NCI-H1930 (cell line): ENCODE results near the gene DZIP1.
"Not testable (repeated sequence)": the region's sequence is repeated elsewhere in the genome, so short reads cannot be mapped to it uniquely, and the experiment has no call there.

Source experiments
- DNase-seq, 2 experiments: peaks; one replicate each; lab custom pipeline; 2025; lab: John Stamatoyannopoulos, UW

DZIP1 gene

DNA sequence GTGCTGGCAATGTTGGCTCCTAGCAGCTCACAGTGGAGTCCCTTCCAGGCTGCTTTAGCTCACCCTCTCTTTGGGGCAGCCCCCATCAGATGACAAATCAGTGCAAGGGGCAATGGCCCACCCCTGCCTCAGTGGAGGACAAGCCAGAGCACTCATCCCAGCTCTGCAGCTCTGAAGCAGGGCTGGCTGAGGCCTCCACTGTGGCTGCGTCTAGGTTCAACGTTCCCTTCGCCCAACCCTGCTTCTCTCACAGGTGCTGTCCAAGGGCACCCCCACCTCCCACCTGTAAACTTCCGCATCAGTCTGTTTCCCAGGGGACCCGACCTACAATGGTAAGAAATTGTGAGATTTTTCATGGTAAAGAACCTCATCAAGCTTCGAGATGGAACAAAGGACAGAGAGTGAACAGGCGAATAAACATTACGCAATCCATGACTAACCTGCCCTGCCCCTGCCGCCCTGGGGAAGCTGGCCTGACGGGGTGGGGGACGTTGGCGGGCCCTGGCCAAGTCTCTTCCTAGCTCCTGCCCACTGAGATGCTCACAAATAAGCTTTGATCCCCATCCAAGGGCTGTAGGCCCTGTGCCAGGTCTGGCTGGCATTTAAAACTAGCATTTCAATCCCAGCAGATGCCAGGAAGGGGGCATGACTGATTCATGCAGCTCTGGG is 40.5 kb downstream of the DZIP1 start:
- DNase-seq, result no peak

DNA sequence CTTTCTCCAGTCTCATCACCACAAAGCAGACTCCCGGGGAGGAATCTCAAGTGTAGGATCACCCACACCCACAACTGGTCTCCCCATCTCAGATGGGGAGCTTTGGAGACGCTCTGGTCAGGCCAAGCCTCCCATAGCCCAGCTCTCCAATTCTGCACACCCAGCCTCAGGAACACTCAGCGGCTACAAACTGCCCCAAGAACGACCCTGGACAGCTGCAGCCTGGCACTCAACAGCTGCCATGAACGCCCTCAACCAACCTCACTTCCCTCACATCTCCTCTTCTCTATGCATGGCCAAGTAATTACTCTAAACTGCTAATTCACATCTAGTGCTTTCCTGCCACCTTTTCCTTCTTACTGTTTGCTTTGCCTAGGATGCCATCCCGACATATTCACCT is 42.6 kb downstream of the DZIP1 start:
- DNase-seq, result no peak

DNA sequence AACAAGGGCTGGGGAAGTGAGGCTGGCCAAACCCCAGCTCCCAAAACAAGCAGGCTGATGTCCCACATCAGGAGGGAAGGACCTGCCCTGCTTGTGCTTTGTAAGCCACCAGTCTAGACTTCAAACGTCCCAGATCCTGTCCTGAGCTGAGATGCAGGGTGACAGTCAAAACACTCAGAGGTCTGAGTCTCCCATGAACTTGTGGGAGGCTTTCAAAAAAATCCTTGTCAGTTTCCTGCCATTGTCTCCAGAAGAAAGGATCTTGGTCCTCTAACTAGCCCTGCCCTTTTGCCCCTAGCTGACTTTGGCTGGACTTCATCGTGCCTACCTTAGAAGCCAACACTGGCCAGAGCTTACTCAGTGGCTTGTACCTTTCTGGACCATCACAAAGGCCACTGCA is 43.3 kb downstream of the DZIP1 start:
- DNase-seq, result no peak

DNA sequence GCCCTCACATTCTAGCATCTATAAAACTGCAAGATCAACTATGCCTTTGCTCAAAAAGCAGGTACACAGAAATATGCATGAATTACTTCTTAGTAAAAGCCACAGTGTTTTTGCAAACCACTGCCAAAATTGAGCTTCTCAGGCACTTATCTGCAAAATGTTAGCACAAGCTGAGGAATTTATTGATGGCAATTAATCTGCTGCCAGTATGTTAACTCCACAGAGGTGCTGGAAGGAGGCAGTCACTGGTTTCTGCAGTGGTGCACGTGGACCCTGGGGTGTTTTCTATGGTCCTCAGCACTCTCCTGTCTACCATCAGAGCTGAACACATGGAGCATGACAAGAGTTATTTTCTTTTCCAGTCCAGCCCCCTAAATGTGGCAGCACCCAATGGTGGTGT is 47.8 kb downstream of the DZIP1 start:
- no peak for DNase-seq

DNA sequence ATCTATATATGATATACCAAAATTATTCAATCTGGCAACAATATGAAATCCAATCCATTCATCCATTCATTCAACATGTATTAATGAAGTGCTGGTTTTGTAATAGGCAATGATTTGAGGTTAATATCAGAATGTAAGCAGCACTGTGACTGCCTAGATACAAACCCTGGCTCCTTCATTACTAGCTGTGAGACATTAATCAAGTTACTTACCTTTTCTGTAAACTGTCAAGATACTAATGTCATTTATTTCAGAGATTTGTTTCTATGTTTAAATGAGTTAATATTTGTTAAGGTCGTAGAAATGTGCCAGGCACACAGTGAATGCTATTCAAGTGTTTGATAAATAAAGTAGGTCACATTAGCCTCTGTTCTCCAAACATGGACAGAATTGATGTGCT is 51.0 kb downstream of the DZIP1 start:
- DNase-seq, result no peak

DNA sequence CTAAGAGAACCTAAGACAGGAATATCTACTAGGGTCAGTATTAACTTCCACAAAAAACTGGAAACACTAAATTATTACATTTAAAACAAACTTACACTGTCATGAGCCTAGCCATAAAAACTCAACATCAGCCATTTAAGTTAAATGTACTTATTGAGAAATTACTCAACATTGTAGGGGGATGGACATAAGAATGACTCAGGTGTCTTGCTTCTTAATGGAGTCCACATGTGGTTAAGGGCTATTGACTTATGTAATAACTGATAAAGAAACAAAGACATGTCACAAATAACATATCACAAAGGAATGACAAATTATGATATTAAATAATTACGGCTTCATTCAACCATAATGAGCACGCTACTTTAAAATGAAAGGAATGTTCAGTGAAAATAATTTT is 55.8 kb downstream of the DZIP1 start:
- no peak for DNase-seq

DNA sequence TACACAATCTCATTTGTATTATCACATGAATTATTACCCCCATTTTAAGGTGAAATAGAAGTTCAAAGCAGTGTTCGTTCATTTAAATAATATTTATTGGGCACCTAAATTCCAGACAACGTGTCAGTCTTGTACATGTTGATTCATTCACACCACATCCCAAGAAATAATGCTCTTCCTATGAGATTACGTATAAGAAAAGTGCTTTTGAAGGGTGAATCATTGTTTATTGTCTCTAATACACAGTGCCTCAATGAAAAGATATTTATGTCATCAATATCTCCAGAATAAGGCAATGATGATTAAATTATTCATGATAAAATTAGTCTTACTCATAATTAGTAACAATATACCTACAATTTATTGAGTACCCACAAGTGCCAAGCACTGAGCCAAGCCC is 56.4 kb downstream of the DZIP1 start:
- no peak for DNase-seq

DNA sequence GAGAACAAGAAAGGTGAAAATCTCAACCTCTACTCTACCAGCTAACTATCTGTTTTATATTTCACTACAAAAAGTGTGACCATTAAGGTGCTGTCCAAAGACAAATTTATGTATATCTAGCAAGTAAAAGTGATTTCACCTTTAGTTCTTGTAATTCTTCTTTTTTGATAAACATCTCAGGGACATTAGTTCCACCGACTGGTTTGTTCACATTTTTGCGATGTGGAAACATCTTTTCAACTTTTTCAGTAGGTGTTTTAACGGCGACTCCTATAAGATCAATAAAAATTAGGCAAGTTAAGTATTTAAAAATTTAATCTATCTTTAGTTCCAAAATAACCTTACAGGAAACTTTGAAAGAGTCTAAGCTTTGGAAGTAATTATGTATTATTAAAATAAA is 58.6 kb downstream of the DZIP1 start:
- DNase-seq, result no peak

DNA sequence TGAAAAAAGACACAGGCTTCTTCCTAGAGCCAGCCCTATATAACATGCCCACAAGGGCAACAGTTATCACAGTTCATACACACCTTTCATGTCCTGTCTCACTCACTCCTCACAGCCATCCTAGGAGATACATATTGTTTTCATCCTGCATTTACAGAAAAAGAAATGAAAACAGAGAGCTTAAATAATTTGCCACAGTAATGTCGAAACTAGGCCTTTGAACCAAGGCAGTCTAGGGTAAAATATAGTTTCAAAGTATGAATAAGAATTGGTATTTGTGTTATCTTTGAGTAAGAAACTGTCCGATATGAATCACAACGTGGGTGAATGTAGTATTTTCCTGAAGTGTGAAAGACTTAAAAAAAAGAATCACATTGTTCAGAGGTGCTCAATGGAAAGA is 65.2 kb downstream of the DZIP1 start:
- no peak for DNase-seq

DNA sequence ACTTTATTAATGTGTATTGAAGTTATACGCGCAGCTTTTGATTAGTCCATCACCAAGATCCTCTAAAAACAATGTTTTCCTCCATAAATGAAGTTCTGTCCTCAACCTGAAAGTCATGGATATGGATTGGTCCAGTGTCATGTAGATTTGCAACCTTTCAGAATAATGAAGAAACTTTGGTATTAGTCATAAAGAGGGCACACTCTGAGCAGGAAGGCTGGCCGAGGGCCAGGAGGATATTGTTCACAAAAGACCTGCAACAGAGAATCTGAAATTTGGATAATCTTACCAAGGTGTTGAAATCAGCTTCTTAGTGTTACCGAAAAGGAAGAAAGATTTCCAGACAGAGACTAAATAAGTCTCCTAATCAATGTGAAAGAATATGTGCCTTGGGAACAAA is 71.3 kb downstream of the DZIP1 start:
- DNase-seq, result no peak

DNA sequence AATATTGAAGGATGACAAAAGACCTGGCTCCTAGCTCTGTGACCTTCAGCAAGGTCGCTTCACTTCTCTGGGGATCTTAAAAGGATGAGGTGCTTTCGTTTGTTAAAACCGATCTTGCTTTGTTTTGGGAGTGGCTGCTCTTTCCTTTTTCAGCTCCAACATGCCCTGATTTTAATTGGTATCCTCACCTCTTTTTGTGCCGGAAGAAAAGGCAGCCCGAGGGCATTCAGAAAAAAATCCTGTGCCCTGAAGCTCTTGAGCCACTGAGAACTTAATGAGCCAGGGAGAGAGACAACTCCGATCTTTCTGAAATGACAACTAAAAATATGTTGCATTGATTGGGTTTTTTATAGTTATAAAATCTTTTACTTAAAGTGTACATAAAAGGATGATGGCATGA is 72.6 kb downstream of the DZIP1 start:
- DNase-seq, result no peak

DNA sequence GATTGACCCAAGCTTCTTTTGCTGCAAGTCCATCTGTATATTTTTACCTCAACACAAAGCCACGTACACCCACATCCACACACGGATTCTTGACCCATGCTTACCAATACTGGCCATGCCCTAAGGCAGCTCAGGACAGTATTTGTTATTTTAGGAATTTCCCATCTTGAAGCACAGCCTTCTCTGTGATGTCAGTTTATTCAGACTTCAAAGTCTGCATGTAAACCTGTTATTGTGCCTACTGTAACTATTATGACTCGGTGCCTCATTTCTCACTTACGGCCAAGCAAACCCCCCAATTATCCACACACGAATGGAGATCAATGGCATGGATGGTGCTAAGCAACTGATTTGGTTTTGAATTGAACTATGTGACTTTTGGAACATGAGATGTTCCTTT is 74.5 kb downstream of the DZIP1 start:
- no peak for DNase-seq

DNA sequence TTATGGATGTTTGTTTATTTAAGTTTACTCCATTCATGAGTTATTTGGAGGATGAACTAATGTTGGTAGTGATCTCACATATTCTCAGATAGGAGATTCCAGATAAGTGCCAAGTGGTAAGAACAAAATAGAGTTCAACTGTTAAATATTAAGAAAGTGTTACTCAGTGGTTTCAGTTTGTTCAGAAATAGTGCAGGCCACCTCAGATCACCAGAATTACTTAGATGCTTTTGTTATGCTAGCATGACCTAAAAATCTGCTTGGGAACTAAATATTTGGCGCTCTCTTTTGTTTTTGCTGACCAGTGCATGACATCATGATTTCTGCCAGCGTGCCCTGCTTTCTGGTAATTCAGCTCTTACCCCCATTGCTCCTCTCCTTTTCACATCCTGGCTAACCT is 76.4 kb downstream of the DZIP1 start:
- DNase-seq, result no peak

DNA sequence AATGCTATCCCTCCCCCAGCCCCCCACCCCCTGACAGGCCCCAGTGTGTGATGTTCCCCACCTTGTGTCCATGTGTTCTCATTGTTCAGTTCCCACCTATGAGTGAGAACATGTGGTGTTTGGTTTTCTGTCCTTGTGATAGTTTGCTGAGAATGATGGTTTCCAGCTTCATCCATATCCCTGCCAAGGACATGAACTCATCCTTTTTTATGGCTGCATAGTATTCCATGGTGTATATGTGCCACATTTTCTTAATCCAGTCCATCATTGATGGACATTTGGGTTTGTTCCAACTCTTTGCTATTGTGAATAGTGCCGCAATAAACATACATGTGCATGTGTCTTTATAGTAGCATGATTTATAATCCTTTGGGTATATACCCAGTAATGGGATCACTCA is 78.7 kb downstream of the DZIP1 start:
- DNase-seq, result not testable (repeated sequence)

DNA sequence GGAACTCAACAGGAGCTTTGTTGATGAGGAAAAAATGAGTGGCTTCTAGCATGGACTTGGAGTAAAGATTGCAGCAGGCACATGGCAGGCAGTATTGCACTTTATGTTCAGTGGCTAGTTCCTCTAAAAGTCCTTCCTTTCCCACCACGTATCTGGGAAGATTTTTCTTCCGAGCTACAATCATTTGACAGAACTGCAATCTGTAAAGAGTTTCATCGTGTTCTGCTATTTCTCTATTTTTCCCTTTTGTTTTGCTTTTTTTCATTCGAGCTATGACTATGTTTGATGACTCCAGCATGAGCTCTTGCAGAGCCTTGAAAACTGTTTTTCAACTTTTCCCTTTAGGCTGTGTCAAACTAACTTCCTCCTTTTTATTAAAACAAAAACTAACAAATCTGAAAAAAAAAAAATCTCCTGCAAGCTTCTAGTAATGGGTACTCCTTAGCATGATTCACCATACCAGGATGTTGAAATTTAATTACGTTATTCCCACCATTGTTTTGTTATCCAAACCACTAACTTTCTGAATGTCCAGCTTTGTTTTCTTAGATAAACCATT is 79.7 kb downstream of the DZIP1 start:
- no peak for DNase-seq

DNA sequence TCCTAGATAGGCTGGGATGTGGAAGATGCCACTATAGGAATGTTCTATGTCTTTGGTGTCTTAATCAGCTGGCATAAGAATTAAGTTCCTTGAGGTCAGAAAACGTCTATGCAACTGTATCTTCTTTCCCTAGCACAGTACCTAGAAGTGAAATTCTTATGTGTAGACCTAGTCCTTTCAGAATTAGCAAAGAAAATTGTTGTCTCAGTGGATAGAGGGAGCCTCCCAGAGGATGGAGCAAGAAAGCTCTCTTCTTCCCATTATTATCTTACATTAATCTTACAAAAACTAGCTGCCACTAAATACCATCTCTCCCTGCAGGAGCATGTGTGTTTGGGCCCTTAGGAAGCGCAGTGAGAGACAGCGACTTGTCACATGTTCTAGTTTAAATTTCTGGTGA is 80.4 kb downstream of the DZIP1 start:
- DNase-seq, result no peak

DNA sequence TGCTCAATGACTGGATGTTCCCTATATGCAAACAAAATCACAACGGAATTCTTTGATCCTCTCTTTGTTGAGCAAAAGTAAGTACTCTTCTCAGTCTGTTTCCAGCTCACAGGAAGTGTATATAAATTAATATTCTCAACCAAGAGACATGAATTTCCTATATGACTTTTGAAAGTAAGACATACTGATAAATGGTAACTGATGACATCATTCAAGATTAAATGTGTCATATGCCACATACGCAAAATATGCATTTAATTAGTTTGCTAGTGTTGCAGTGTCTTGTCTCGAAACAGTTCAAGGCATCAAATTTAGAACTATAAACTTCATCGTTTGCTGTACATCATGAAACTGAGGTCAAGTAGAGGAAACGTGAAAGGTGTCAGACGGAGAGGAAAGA is 84.1 kb downstream of the DZIP1 start:
- DNase-seq, result no peak

DNA sequence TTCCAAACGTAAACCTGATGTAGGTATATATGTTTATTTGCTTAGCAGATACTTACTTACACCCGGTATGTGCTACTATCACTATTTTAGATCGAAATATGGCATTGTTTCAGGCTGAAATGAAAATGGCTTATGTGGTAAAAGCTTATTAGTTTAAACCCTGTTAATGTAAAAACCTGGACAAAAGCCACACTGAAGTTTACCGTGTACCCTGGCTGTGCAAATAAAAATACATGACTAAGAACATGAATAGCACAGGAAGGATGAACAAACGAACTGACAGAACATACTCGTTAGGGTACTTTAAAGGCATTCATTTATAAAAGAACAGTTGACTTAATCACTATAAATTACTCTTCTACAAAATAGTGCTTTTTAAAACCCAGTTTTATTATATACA is 85.4 kb downstream of the DZIP1 start:
- no peak for DNase-seq

DNA sequence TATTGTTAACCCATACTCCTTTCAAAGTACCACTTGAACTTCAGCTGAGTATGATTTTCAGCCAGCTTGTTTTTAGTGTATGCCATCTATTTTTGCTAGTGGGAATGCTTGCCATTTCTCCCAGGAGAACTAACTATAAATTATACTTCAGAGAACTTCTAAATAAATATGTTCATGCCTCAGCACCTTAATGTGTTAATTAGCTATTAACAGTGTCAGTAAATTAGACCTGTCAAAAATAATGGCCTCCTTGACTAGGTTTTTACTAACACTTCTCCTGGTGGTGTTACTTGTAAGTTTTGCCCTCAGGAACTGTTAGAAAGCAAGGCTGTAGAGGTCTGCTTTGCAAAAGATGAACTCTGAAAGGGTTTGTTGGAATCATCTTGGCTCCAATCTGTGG is 87.5 kb downstream of the DZIP1 start:
- no peak for DNase-seq

DNA sequence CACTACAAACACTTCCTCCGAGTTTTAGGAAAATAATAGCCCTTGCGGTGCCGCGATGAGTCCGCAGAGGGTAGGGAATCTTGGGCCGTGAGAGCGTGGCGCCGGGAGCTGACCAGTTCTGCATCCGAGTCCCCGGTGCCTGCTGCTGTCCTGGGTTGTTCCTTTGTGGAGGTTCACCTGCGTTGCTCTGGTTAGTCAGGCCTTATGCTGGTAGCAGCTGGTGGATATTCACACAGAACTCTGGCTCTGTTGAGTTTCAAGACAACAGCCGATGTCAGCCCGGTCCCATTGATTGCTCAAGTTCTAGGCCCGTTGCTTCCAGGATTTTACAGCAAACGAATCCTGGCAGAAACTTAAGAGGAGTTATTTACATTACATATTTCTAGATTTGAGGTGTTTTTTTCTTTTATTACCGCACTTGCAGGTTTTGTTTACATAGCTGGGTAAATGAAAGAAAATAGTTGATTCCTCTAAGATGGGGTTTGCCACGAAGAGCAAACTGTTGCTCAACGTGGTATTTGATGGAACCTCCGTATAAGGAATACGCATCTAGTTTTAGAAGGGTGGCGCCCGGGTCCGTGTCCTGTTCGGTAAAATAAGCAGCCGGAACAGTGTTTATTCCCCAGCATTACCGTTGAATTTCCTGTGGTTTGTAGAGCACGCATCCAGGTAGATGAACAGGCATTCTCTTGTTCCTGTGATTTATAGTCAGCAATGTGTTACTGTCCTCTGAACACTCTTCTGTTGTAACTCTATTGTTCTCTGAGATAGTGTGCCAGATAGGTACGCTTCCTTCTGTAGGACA is 90.7 kb downstream of the DZIP1 start:
- no peak for DNase-seq

DNA sequence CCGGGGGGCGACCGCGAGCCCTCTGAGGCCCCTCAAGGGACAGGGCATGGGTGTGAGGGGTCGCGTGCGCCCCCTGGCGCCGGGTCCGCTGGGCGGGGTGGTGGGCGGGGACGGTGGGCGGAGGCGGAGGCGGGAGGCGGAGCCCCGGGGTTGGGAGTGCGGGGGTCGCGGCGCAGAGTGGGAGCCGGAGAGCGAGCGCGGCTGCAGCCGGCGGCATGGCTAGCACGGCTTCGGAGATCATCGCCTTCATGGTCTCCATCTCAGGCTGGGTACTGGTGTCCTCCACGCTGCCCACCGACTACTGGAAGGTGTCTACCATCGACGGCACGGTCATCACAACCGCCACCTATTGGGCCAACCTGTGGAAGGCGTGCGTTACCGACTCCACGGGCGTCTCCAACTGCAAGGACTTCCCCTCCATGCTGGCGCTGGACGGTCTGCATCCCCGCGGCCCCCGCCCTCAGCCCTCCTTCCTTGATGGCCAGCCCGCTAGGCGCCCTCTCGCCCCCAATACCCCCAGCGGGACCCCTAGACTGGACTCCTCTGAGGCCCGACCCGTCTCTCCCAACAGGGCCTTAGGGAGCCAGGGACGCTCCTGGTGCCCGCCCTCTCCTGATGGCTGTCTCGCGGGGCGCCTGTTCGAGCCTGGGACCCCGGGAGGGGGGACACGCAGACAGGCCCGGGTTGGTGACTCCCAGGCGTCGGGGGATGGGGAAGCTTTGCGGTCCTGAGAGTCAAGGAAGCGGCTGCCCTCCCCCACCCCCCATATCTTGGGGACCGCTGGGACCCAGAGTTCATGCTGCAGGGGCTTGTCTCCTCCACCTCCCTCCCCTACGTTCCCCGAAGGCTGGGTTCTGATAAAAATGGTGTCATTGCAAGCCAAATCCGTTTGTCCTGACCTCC is 91.7 kb downstream of the DZIP1 start, which contains the start of gene CLDN10:
Gene CLDN10 (plus strand): TSS at position 182 of the 903 bp plus-strand sequence. CDS start 34 bp downstream, at position 216.
- peak in 1 of 2 experiments; percentile 23 for DNase-seq

DNA sequence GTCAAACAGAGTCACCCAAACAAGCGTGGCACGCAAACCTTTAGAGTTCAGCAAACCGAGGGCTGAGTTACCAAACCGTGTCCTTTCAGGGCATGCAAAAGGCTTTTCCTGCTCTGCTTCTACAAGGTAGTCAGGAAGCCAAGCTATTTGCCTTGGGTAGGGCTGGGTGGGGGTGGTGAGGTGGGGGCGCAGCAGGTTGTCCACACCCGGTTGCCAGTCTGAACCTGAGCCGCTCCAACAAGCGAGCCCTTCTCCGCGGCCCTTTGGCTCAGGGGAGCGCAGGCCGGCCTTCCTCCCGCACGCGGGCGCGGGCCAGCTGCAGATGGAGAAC is 92.3 kb downstream of the DZIP1 start:
- DNase-seq, result no peak
